ENCODE results near the gene KRT83.

- TF ChIP-seq CTCF (IDR thresholded peaks at IDR 0.05) (no peak), POLR2A (IDR thresholded peaks at IDR 0.05) (no peak)
Measured at GRCh38 chr12:52360106-52360662, 39.0 kb upstream of the KRT83 start.
